ENCODE results near the gene SGMS1.
"Not testable (repeated sequence)": the region's sequence is repeated elsewhere in the genome, so short reads cannot be mapped to it uniquely, and the experiment has no call there.

SGMS1 gene

GRCh38 chr10:50623663-50624412 is at the start of gene SGMS1:
SGMS1 (minus strand) TSS chr10:50623956; CDS start chr10:50344114, 279,842 bp downstream.
- DNase-seq: peak; percentile 82 to 87

GRCh38 chr10:50672152-50672551 is 48.4 kb upstream of the SGMS1 start:
- DNase-seq: not testable (repeated sequence)

- DNase-seq: not testable (repeated sequence)
Observed at GRCh38 chr10:50671645-50672044, 47.9 kb upstream of the SGMS1 start.

GRCh38 chr10:50669957-50670356 is 46.2 kb upstream of the SGMS1 start:
- not testable (repeated sequence) for DNase-seq

GRCh38 chr10:50667353-50667752 is 43.6 kb upstream of the SGMS1 start:
- not testable (repeated sequence) for DNase-seq

- not testable (repeated sequence) for DNase-seq
Observed at GRCh38 chr10:50662420-50662819, 38.7 kb upstream of the SGMS1 start.

- DNase-seq: not testable (repeated sequence)
Observed at GRCh38 chr10:50661563-50661962, 37.8 kb upstream of the SGMS1 start.

GRCh38 chr10:50659865-50660730 is 36.3 kb upstream of the SGMS1 start:
- DNase-seq: peak; percentile 69 to 77

- DNase-seq: not testable (repeated sequence)
Observed at GRCh38 chr10:50659016-50659864, 35.5 kb upstream of the SGMS1 start.

GRCh38 chr10:50658165-50658564 is 34.4 kb upstream of the SGMS1 start:
- no peak for DNase-seq

GRCh38 chr10:50653758-50654157 is 30.0 kb upstream of the SGMS1 start:
- no peak for DNase-seq

- DNase-seq: no peak
Observed at GRCh38 chr10:50653142-50653541, 29.4 kb upstream of the SGMS1 start.

- DNase-seq: no peak
Observed at GRCh38 chr10:50651808-50652207, 28.1 kb upstream of the SGMS1 start.

- DNase-seq: no peak
Observed at GRCh38 chr10:50650481-50650880, 26.7 kb upstream of the SGMS1 start.

- DNase-seq: no peak
Observed at GRCh38 chr10:50648935-50649227, 25.1 kb upstream of the SGMS1 start.

- no peak for DNase-seq
Observed at GRCh38 chr10:50648089-50648934, 24.6 kb upstream of the SGMS1 start.

GRCh38 chr10:50647350-50647749 is 23.6 kb upstream of the SGMS1 start:
- DNase-seq: not testable (repeated sequence)

GRCh38 chr10:50645236-50645635 is 21.5 kb upstream of the SGMS1 start:
- DNase-seq: no peak

- no peak for DNase-seq
Observed at GRCh38 chr10:50641626-50642025, 17.9 kb upstream of the SGMS1 start.

GRCh38 chr10:50640238-50640637 is 16.5 kb upstream of the SGMS1 start:
- DNase-seq: no peak

- DNase-seq: no peak
Observed at GRCh38 chr10:50636618-50637579, 13.1 kb upstream of the SGMS1 start.
